ENCODE results near the gene USP49.

DNA sequence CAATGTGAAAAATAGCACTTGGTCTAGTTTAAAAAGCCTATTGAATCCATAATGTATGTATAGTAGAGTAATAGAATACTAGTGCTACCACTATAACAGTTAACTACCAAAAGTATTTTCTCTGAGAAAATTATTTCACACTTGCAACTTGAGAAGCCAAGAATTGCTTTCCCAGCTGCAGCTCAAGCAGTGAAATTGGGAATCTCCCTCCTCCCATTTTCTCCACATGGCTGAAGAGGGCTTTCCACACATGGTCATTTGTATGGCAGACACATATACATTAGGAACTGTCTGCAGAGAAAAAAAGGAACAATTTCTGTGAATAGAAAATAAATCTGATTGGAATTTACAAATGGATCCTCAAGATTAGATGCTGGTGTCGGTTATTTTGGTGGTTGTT lies 73.2 kb downstream of the USP49 start:
- TF ChIP-seq POLR2A (IDR thresholded peaks at IDR 0.05) (no peak), CTCF (IDR thresholded peaks at IDR 0.05) (no peak)

Measured in right lobe of liver (tissue), 4 donors.